ENCODE data around the gene ZNF438.
A peak's percentile ranks its signal among the peaks of the same experiment; 100 is the strongest.

ZNF438 gene

GRCh38 chr10:31073996-31074721 lies 42.5 kb upstream of the ZNF438 start:
- Mint-ChIP-seq H3K4me1 (peaks cover 76% of the 10 kb centered on the region), H3K36me3 (ENCODE audit: low read depth) (no peaks in the 10 kb centered on the region), H3K27ac (peak overlapping the region; percentile 42 to 90 (median 84)), H3K4me3 (peak overlapping the region in 2 of 3 experiments; percentile 2 to 21), H3K27me3 (ENCODE audit: low read depth) (peaks cover 3% of the 10 kb centered on the region), H3K9me3 (no peaks in the 10 kb centered on the region)
- TF ChIP-seq CTCF (IDR thresholded peaks at IDR 0.05; ENCODE audit: unreplicated experiment in 3 of 3) = no peak

- TF ChIP-seq CTCF (IDR thresholded peaks at IDR 0.05; ENCODE audit: unreplicated experiment in 3 of 3) = no peak
- Mint-ChIP-seq H3K27ac (peak overlapping the region; percentile 42 to 90 (median 84)), H3K4me1 (peaks cover 86% of the 10 kb centered on the region), H3K36me3 (ENCODE audit: low read depth) (no peaks in the 10 kb centered on the region), H3K4me3 (peak overlapping the region in 1 of 3 experiments; percentile 10), H3K9me3 (no peaks in the 10 kb centered on the region), H3K27me3 (ENCODE audit: low read depth) (peaks cover 1% of the 10 kb centered on the region)
Measured at GRCh38 chr10:31073211-31073610, 41.5 kb upstream of the ZNF438 start.

GRCh38 chr10:31072451-31072850 lies 40.8 kb upstream of the ZNF438 start:
- peaks cover 88% of the 10 kb centered on the region for H3K4me1 Mint-ChIP-seq

GRCh38 chr10:31071232-31072005 lies 39.8 kb upstream of the ZNF438 start:
- TF ChIP-seq CTCF (IDR thresholded peaks at IDR 0.05; ENCODE audit: unreplicated experiment in 3 of 3) = no peak
- H3K27me3 Mint-ChIP-seq (ENCODE audit: low read depth) = no peaks in the 10 kb centered on the region
- no peak overlapping the region for H3K4me3 Mint-ChIP-seq
- H3K27ac Mint-ChIP-seq = peak overlapping the region in 2 of 3 experiments; percentile 51 to 90
- peaks cover 83% of the 10 kb centered on the region for H3K4me1 Mint-ChIP-seq
- no peaks in the 10 kb centered on the region for H3K36me3 Mint-ChIP-seq (ENCODE audit: low read depth)
- H3K9me3 Mint-ChIP-seq = no peaks in the 10 kb centered on the region

More at GRCh38 chr10:31072451-31072850, 40.8 kb upstream of the ZNF438 start:
- H3K4me3 Mint-ChIP-seq = no peak overlapping the region
- H3K36me3 Mint-ChIP-seq (ENCODE audit: low read depth) = no peaks in the 10 kb centered on the region
- no peaks in the 10 kb centered on the region for H3K9me3 Mint-ChIP-seq
- no peaks in the 10 kb centered on the region for H3K27me3 Mint-ChIP-seq (ENCODE audit: low read depth)
- peak overlapping the region in 2 of 3 experiments; percentile 51 to 90 for H3K27ac Mint-ChIP-seq
- no peak for TF ChIP-seq CTCF (IDR thresholded peaks at IDR 0.05; ENCODE audit: unreplicated experiment in 3 of 3)

- Mint-ChIP-seq H3K4me3 (no peak overlapping the region), H3K27ac (peak overlapping the region in 1 of 3 experiments; percentile 31), H3K4me1 (peaks cover 76% of the 10 kb centered on the region), H3K27me3 (ENCODE audit: low read depth) (no peaks in the 10 kb centered on the region), H3K36me3 (ENCODE audit: low read depth) (no peaks in the 10 kb centered on the region), H3K9me3 (no peaks in the 10 kb centered on the region)
- no peak for TF ChIP-seq CTCF (IDR thresholded peaks at IDR 0.05; ENCODE audit: unreplicated experiment in 3 of 3)
Measured at GRCh38 chr10:31070691-31071090, 39.0 kb upstream of the ZNF438 start.
